ENCODE results near the gene BMP6.

Gene BMP6

DNA sequence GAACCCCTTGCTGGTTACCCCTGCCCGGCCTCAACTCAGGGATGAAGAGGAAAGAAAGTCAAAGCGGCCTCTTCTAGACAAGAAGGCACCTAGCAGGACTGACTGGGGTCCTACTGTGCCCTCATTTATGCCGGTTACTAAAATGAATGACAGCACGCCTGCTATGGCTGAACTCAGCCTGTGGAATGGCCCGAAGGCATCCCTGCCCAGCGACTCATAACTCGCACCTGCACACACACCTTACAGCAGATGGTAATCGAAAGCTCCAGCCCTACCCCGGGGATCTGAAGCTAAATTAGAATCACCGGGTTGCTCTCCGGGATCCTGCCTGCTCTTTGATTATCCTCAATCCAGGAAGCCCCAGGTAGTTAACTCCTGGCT, 185.4 kb downstream of the BMP6 start:
- TF ChIP-seq, protein P1, sequence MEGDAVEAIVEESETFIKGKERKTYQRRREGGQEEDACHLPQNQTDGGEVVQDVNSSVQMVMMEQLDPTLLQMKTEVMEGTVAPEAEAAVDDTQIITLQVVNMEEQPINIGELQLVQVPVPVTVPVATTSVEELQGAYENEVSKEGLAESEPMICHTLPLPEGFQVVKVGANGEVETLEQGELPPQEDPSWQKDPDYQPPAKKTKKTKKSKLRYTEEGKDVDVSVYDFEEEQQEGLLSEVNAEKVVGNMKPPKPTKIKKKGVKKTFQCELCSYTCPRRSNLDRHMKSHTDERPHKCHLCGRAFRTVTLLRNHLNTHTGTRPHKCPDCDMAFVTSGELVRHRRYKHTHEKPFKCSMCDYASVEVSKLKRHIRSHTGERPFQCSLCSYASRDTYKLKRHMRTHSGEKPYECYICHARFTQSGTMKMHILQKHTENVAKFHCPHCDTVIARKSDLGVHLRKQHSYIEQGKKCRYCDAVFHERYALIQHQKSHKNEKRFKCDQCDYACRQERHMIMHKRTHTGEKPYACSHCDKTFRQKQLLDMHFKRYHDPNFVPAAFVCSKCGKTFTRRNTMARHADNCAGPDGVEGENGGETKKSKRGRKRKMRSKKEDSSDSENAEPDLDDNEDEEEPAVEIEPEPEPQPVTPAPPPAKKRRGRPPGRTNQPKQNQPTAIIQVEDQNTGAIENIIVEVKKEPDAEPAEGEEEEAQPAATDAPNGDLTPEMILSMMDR (IDR thresholded peaks at IDR 0.05) = no peak

DNA sequence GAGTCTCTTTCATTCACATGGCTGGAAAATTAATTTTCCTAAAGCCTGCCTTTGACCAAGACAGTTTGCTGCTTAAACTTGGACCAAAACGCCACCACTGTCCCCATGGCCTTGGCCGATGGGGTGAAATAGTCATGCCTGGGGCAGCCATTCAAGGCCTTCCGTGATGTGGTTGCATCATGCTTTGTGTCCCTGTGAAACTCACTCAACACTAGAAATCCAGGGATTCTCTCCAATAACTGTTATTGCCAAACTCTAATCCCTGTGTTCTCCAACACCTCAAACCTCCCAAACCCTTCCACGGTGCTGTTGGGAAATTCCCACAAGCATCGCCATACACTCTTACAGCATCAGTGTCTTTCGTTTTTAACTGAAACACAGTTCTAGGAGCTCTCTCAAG, 186.1 kb downstream of the BMP6 start:
- TF ChIP-seq, protein P1 (IDR thresholded peaks at IDR 0.05) = no peak

DNA sequence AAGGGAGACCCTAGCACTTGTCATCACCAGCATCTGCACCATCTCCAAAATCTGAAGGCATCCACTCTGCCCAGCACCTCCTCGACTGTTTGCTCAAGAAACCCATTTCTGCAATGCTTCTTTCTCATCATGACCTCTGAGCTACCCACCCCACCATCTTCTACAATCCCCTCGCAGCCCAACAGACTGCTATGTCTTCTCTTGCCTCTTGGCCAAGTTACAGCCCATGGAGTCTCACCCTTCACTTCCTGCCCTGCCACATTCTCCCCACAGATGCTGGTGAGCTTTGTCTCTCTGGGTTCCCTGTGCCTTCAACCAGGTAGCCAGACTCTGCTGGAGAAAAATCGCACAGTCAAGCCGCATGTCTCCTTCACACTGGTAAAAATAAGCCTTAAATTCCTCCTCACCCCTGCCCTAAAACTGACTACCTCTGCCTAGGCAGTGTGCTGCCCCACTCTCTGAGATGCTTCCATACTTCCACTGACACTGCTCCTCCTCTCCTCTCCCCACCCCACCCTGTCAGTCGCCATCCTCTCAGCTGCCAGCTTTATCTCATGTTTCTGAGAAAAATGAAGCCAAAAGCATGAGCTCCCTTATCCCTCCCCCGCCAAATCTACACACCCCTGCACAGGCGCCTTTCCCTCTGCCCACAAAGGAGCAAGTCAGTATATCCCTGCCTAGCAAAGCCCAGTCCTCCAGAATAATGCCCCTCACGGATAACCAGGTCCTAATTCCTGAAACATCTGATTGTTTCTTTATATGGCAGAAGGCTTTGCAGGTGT, 187.0 kb downstream of the BMP6 start:
- TF ChIP-seq, protein P1 (IDR thresholded peaks at IDR 0.05) = no peak

DNA sequence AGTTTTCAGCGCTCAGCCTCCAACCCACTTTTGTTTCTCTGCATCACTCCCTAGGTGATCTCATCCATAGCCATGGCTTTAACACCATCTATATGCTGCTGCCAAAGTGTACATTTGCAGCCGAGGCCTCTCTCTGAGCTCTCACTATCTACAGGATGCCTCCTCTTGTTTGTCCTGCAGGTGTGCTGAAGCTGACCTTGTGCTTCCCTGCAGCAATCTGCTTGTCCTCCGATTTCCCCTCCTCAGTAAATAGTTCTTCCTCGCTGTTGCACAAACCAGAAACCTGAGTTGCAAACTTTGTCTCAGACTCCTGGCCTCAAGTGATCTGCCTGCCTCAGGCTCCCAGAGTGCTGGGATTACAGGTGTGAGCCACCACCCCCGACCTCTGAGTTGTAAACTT, 188.4 kb downstream of the BMP6 start:
- TF ChIP-seq, protein P1 (IDR thresholded peaks at IDR 0.05) = no peak

DNA sequence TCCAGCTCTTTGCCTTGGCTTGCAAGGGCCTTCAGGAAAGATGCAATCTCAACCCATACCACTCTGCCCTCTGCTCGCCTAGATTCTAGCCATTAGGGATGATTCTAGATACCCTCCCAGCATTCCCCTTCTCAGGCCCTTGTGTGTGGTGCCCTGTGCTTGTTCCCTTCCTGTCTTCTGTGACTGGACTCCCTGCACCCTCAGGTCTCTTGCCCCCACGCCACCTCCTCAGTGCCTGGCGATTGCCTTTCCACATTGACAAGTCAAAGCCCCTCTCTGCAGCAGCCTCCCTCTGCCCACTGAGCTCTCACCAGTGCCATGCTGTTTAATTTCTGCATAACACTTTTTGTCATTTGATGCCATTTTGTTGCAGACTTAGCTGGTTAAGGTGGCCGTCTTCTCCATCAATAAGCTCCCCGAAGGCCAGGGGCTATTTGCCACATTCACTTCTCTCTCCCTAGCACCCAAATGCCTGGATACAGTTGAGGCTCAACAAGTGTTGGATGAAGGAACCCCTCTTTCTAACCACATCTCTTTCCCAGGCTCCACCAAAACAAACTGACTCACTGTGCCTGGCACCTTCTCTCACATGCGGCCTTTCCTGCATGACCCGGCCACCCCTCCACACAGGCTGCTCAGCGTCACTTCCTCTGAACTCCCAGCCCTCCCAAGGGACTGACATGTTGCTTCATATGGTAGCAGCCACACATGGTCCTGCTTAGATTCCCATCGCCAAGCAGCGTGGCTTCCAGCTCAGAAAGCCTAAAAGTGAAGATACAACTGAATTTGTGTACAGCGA, 189.3 kb downstream of the BMP6 start:
- TF ChIP-seq, protein P1 (IDR thresholded peaks at IDR 0.05) = no peak

DNA sequence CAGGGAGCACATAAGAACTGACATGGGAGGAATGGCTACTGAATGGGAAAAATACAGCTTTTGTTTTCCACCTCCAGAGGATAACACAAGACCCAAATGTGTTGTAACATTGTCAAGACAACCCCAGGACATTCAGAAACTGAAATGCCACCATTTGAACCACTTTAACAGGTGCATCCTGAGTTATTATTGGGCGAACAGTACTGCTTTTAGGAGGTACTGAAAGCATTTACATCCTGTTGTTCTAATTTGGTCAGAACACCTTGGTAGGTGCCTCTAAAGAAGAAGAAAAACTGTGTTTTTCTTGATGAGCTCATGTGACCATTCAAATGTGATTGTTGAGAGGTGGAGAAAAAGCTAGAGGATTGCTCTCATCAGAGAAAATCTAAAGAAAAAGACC, 191.1 kb downstream of the BMP6 start:
- TF ChIP-seq, protein P1 (IDR thresholded peaks at IDR 0.05) = no peak

DNA sequence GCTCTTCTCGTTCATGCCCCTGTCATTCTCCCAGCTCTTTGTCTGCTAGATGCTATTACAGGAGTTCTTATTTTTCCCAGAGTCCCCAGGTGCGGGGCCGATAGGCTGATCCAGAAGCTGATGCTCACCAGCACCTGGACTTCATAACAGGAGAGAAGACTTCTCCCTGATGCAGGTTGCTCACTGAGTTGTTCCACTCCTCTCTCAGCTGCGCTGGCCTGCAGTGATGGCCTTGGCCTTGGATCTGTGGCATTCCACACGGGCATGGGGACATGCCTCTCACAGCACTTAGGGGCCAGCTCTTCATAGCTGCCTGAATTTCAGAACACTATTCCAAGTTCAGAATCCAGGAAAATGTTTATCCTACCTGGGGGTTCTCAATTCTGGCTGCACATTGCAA, 191.8 kb downstream of the BMP6 start:
- TF ChIP-seq, protein P1 (IDR thresholded peaks at IDR 0.05) = no peak

Measured in LNCAP (cell line).